T1000 (cell line): ENCODE measurements around the gene KCNJ10.

Source experiments
- DNase-seq: peaks from one replicate; lab custom pipeline; 2025; ENCODE audit warnings: mixed read lengths; lab: John Stamatoyannopoulos, UW

Gene KCNJ10

GRCh38 chr1:160083968-160084770 is 14.2 kb upstream of the KCNJ10 start:
- DNase-seq: no peak

- no peak for DNase-seq
Observed at GRCh38 chr1:160082926-160083325, 13.0 kb upstream of the KCNJ10 start.

- DNase-seq: no peak
Observed at GRCh38 chr1:160082487-160082886, 12.5 kb upstream of the KCNJ10 start.

- no peak for DNase-seq
Observed at GRCh38 chr1:160081261-160081936, 11.4 kb upstream of the KCNJ10 start, which contains the start of gene KCNJ9. KCNJ9 (plus strand) TSS chr1:160081538; CDS start chr1:160084031, 2,493 bp downstream.

- no peak for DNase-seq
Observed at GRCh38 chr1:160080381-160081100, 10.6 kb upstream of the KCNJ10 start.

GRCh38 chr1:160079448-160079847 is 9.5 kb upstream of the KCNJ10 start:
- DNase-seq: no peak

- DNase-seq: no peak
Observed at GRCh38 chr1:160078512-160079195, 8.7 kb upstream of the KCNJ10 start.

- DNase-seq: no peak
Observed at GRCh38 chr1:160077486-160077885, 7.5 kb upstream of the KCNJ10 start.

GRCh38 chr1:160076295-160076694 is 6.3 kb upstream of the KCNJ10 start:
- DNase-seq: no peak

- no peak for DNase-seq
Observed at GRCh38 chr1:160075836-160076235, 5.9 kb upstream of the KCNJ10 start.

- DNase-seq: no peak
Observed at GRCh38 chr1:160074865-160075264, 4.9 kb upstream of the KCNJ10 start.

- DNase-seq: no peak
Observed at GRCh38 chr1:160071289-160071688, 1.3 kb upstream of the KCNJ10 start.

GRCh38 chr1:160070243-160071163 is 543 bp upstream of the KCNJ10 start:
- no peak for DNase-seq

GRCh38 chr1:160068225-160068624 is 1.7 kb downstream of the KCNJ10 start:
- DNase-seq: no peak

- DNase-seq: no peak
Observed at GRCh38 chr1:160066829-160067745, 2.9 kb downstream of the KCNJ10 start.

- no peak for DNase-seq
Observed at GRCh38 chr1:160064746-160065145, 5.2 kb downstream of the KCNJ10 start.

- DNase-seq: no peak
Observed at GRCh38 chr1:160064164-160064563, 5.8 kb downstream of the KCNJ10 start.

- DNase-seq: no peak
Observed at GRCh38 chr1:160063176-160063575, 6.8 kb downstream of the KCNJ10 start.

- DNase-seq: no peak
Observed at GRCh38 chr1:160062230-160062532, 7.8 kb downstream of the KCNJ10 start.
